ENCODE measurements around the gene SLC6A18.

Gene SLC6A18

GRCh38 chr5:1244976-1245375, 19.8 kb downstream of the SLC6A18 start:
- TF ChIP-seq CTCF (IDR thresholded peaks at IDR 0.05), result no peak
- no peaks in the 10 kb centered on the region for H3K9me3 Mint-ChIP-seq
- H3K36me3 Mint-ChIP-seq (ENCODE audit: low read depth), result no peaks in the 10 kb centered on the region
- no peak overlapping the region for H3K4me3 Mint-ChIP-seq
- no peak for DNase-seq
- peaks cover 30% of the 10 kb centered on the region for H3K4me1 Mint-ChIP-seq
- peaks cover 23% of the 10 kb centered on the region for H3K27me3 Mint-ChIP-seq (ENCODE audit: low read depth, poor library complexity)
- H3K27ac Mint-ChIP-seq, result no peak overlapping the region

DNA sequence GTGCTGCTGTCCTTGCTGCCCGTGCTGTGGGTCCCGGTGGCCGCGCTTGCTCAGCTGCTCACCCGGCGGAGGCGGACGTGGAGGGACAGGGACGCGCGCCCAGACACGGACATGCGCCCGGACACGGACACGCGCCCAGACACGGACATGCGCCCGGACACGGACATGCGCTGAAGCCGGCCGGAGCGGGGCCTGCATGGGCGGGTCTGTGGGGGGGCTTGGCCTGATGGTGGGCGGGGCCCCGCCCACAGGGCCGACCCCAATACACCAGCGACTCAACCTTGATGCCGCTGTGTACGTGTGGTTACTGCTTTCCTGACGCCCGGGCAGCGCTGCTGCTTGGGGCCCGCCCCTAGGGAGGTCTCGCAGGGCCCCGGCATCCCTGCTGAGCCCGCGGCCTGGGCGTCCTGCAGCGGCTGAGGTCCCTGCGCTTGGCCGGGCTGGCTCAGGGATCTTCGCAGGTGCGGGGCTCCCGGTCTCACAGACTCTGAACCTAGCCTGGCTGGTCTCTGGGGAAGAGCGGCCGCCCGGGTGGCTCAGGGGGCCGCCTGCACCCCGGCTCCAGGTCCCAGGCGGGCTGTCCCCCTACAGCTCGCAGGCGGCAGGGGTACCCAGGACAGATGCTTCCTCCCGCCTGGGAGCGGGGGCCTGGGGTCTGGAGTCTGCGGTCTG, 20.9 kb downstream of the SLC6A18 start:
- Mint-ChIP-seq H3K4me3 (no peak overlapping the region), H3K36me3 (ENCODE audit: low read depth) (no peaks in the 10 kb centered on the region), H3K27ac (no peak overlapping the region), H3K9me3 (no peaks in the 10 kb centered on the region), H3K27me3 (ENCODE audit: low read depth, poor library complexity) (peaks cover 23% of the 10 kb centered on the region), H3K4me1 (peaks cover 25% of the 10 kb centered on the region)
- no peak for DNase-seq
- TF ChIP-seq CTCF (IDR thresholded peaks at IDR 0.05), result no peak

GRCh38 chr5:1246711-1247431, 21.7 kb downstream of the SLC6A18 start:
- Mint-ChIP-seq H3K4me3 (no peak overlapping the region), H3K27me3 (ENCODE audit: low read depth, poor library complexity) (peaks cover 19% of the 10 kb centered on the region), H3K9me3 (no peaks in the 10 kb centered on the region), H3K4me1 (peaks cover 24% of the 10 kb centered on the region), H3K36me3 (ENCODE audit: low read depth) (no peaks in the 10 kb centered on the region), H3K27ac (no peak overlapping the region)
- no peak for TF ChIP-seq CTCF (IDR thresholded peaks at IDR 0.05)
- DNase-seq, result peak; percentile 95

GRCh38 chr5:1247811-1248210, 22.6 kb downstream of the SLC6A18 start:
- DNase-seq, result no peak
- H3K4me3 Mint-ChIP-seq, result no peak overlapping the region
- peaks cover 29% of the 10 kb centered on the region for H3K4me1 Mint-ChIP-seq
- TF ChIP-seq CTCF (IDR thresholded peaks at IDR 0.05), result no peak
- H3K27ac Mint-ChIP-seq, result no peak overlapping the region
- H3K36me3 Mint-ChIP-seq (ENCODE audit: low read depth), result no peaks in the 10 kb centered on the region
- H3K9me3 Mint-ChIP-seq, result no peaks in the 10 kb centered on the region
- H3K27me3 Mint-ChIP-seq (ENCODE audit: low read depth, poor library complexity), result peaks cover 22% of the 10 kb centered on the region

DNA sequence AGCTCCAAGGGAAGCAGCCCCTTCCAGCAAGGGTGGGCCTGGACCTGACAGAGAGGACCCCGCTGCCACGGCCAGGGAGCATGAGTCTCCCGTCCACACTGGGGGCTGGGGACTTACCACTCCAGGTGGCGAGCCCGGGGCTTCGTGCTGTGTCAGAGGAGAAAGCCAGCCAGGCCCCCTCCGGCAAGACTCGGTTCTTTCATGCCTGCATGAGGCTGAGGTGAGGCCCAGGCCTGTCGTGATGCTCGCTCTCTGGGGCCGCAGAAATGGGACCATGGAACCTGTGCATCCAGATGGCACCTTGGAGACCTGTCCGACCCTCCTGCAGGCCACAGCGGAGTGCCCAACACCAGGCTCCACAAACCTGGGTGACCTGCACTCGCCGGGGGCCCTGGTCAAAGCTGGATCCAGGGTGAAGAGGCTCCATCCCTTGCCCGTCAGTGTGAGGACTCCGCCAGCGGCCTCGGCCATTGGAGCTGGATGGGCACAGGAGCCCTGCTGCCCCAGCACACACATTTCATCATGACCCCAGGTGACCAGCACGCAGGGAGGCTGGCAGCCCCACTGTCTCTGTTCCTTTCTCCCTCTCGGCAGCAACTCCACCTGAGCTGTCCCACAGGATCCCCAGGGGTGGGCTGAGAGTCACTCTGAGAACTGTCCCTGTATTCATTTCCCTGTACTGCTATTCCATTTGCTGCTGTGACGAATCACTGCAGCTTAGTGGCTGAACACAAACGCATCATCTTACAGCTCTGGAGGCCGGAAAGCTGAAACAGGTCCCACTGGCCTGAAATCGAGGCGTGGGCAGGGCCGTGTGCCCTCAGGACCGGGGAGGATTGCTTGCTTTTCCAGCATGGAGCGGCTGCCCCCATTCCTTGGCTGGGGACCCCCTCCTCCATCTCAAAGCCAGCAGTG, 24.4 kb downstream of the SLC6A18 start:
- DNase-seq, result no peak
- Mint-ChIP-seq H3K36me3 (ENCODE audit: low read depth) (no peaks in the 10 kb centered on the region), H3K4me1 (peaks cover 14% of the 10 kb centered on the region), H3K27ac (no peak overlapping the region), H3K27me3 (ENCODE audit: low read depth, poor library complexity) (peaks cover 22% of the 10 kb centered on the region), H3K9me3 (no peaks in the 10 kb centered on the region), H3K4me3 (no peak overlapping the region)
- no peak for TF ChIP-seq CTCF (IDR thresholded peaks at IDR 0.05)

Measured in nephron progenitor cell (in vitro differentiated cells).